Esophagus squamous epithelium (tissue), 4 donors: ENCODE data around the gene KBTBD12.

Experiments
- POLR2A ChIP-seq, 4 donors: fragments of 450-650 bp; IDR thresholded peaks; one replicate each; pipeline ENCODE4 v1.6.1; 2017; ENCODE audit warnings: antibody characterized with exemption in 4 of 4, mild to moderate bottlenecking in 4 of 4, moderate library complexity in 3 of 4
- TF ChIP-seq, protein P1 (sequence below), 6 experiments: fragments of 450-650 bp in 4 of 6; fragments of 200-600 bp in 2 of 6; sonication (generic) in 2 of 6; IDR thresholded peaks; one replicate each; pipeline ENCODE4 v1.5.1; 2016 to 2019; ENCODE audit warnings: antibody characterized with exemption in 6 of 6, mild to moderate bottlenecking in 4 of 6, moderate library complexity in 4 of 6

GRCh38 chr3:127964053-127964452 lies 49.0 kb downstream of the KBTBD12 start:
- TF ChIP-seq, protein P1, sequence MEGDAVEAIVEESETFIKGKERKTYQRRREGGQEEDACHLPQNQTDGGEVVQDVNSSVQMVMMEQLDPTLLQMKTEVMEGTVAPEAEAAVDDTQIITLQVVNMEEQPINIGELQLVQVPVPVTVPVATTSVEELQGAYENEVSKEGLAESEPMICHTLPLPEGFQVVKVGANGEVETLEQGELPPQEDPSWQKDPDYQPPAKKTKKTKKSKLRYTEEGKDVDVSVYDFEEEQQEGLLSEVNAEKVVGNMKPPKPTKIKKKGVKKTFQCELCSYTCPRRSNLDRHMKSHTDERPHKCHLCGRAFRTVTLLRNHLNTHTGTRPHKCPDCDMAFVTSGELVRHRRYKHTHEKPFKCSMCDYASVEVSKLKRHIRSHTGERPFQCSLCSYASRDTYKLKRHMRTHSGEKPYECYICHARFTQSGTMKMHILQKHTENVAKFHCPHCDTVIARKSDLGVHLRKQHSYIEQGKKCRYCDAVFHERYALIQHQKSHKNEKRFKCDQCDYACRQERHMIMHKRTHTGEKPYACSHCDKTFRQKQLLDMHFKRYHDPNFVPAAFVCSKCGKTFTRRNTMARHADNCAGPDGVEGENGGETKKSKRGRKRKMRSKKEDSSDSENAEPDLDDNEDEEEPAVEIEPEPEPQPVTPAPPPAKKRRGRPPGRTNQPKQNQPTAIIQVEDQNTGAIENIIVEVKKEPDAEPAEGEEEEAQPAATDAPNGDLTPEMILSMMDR (IDR thresholded peaks at IDR 0.05) = no peak
- no peak for TF ChIP-seq POLR2A (IDR thresholded peaks at IDR 0.05)
